HL-60/S4 treated with retinoic acid at 250 ng/mL for 4 days and 3 days (cell line): Measurements from ENCODE around the gene GBF1.
"Not testable (repeated sequence)": the region's sequence is repeated elsewhere in the genome, so short reads cannot be mapped to it uniquely, and the experiment has no call there.

Source experiments
- in situ Hi-C: fragments of 300-500 bp; cut with MboI; formaldehyde crosslinking; loops from 2 replicates; pipeline ENCODE4 v1.7.0; 2022; ENCODE audit warnings: low sequenced_read_pairs

Gene GBF1

GRCh38 chr10:102298899-102299298 lies 53.6 kb downstream of the GBF1 start:
- in situ Hi-C loops = no loop called here

- in situ Hi-C loops = no loop called here
Measured at GRCh38 chr10:102299873-102300272, 54.5 kb downstream of the GBF1 start.

DNA sequence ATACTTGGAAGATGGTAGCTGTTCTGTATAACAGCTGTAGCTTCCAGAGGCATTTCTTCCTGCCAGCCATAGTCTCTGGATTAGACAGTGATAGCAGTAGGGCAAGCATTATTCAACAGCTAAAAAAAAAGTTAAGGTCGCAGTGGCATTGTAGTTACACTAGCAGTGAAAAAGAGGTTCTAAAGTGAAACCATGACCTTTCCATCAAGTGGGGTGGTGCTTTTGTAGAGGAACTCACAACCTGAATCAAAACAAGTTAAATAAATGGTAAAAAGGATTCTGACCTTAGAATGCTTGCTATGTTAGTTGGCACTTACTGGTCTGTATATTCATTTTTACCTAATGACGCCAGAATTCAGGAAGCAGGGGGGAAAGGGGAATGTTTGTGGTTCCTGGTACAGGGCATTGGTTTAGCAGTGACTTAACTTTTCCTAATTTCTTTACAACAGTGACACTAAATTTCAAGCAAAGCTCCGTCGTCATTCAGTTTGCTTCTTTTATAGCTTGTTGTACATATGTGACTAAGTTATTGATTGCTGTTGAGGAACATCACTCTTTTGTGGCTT lies 55.0 kb downstream of the GBF1 start:
- in situ Hi-C loops = no loop called here

DNA sequence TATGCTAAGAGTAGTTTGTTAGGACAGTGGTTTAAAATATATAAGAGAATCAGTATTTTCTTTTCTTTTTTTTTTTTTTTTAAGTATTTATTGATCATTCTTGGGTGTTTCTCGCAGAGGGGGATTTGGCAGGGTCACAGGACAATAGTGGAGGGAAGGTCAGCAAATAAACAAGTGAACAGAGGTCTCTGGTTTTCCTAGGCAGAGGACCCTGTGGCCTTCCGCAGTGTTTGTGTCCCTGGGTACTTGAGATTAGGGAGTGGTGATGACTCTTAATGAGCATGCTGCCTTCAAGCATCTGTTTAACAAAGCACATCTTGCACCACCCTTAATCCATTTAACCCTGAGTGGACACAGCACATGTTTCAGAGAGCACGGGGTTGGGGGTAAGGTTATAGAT lies 55.6 kb downstream of the GBF1 start:
- in situ Hi-C loops = not testable (repeated sequence)

DNA sequence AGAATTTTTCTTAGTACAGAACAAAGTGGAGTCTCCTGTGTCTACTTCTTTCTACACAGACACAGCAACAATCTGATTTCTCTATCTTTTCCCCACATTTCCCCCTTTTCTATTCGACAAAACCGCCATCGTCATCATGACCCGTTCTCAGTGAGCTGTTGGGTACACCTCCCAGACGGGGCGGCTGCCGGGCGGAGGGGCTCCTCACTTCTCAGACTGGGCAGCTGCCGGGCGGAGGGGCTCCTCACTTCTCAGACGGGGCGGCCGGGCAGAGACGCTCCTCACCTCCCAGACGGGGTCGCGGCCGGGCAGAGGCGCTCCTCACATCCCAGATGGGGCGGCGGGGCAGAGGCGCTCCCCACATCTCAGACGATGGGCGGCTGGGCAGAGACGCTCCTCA lies 56.0 kb downstream of the GBF1 start:
- in situ Hi-C loops = not testable (repeated sequence)

DNA sequence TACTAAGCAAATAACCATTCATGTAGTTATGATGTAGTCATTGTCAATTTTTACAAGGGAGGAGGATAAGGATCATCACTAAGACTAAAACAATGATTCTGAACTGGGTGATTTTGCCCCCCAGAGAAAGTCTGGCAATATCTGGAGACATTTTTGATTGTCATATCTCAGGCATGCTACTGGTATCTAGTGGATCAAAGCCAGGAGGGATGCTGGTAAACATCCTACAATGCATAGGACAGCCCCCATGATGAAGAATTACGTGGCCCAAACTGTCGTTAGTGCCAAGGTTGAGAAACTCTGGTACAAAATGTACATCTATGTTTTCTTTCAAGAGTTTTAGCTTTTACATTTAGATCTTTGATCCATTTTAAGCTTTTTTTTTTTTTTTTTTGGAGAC lies 57.3 kb downstream of the GBF1 start:
- in situ Hi-C loops = no loop called here

DNA sequence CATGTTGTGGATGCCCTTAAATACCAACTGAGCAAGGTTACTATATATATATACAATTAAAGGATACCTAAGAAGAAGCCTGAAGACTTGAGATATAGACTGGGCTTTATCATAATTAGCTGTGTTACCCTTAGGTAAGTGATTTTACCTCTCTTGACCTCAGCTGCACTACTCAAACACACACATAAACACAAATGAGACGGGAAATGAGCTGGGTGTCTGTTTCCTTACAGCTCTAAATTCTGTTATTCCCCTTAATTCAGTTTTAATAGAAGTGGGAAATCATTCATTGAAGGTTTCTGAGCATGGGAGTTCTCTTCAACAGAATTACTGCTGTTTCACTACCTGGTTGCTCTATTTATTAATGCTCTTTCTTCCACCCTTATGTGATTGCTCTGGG lies 60.7 kb downstream of the GBF1 start:
- in situ Hi-C loops = no loop called here

GRCh38 chr10:102306710-102307109 lies 61.4 kb downstream of the GBF1 start:
- in situ Hi-C loops = no loop called here

- in situ Hi-C loops = not testable (repeated sequence)
Measured at GRCh38 chr10:102308318-102308717, 63.0 kb downstream of the GBF1 start.

DNA sequence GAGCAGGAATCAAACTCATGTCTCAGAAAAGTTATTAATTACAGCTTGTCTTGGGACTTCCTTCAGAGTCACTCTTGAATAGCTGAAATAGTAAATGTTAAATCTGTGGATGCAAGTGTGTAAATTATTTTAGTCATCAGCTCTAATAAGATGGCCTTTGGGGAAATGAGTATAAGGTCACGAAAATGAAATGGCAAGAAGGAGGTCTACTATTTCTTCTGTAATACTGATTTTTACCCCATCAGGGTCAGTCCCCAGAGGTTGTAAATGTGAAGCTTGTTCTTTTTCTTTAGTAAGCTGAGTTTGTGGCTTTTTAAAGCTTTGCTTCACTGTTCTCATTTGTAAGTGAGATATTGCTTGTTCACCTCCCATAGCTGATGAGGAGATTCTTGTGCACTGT lies 63.9 kb downstream of the GBF1 start:
- in situ Hi-C loops = no loop called here

GRCh38 chr10:102309916-102310315 lies 64.6 kb downstream of the GBF1 start:
- in situ Hi-C loops = no loop called here

GRCh38 chr10:102310361-102311024 lies 65.2 kb downstream of the GBF1 start:
- in situ Hi-C loops = no loop called here

DNA sequence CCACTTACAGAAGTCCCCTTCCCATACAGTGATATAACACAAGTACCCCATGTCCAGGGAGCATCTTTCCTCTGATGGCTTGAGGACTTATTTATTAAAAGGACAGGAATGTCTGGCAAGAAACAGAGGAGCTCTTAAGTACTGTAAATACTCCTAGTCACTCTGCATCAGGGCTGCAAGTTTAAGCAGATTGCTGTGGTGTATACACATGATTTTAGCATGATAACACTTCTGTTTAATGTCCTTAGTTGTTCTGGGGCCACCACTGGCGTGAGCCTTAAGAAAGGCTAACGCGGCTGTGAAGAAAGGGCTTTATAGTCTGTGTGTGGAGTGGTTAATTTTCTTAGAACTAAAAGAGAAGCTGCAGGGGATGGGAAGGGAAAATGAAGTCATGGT lies 65.7 kb downstream of the GBF1 start:
- in situ Hi-C loops = no loop called here

GRCh38 chr10:102312683-102313082 lies 67.4 kb downstream of the GBF1 start:
- in situ Hi-C loops = no loop called here

- in situ Hi-C loops = no loop called here
Measured at GRCh38 chr10:102313221-102313896, 68.0 kb downstream of the GBF1 start.

DNA sequence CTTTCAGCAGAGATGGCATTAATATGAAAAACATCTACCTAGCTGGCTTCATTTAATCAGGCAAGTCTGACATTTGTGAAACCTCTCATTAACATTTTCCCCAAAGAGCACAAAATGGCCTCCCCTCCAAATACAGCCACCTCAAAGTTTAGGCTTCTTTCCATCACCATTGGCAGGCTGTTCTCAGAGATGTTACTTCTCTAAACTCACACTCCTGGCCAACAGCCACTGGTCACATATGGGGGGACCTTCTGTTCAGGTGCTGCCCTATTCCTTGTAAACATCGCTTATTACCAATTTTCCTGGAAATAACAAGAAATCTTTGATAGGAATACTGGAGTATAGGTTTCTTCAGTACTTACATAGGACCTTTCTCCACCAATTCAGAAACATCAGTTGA lies 69.5 kb downstream of the GBF1 start:
- in situ Hi-C loops = no loop called here

- in situ Hi-C loops = no loop called here
Measured at GRCh38 chr10:102316421-102316820, 71.1 kb downstream of the GBF1 start.

- in situ Hi-C loops = no loop called here
Measured at GRCh38 chr10:102322914-102323313, 77.6 kb downstream of the GBF1 start.

GRCh38 chr10:102324061-102324460 lies 78.7 kb downstream of the GBF1 start:
- in situ Hi-C loops = no loop called here

GRCh38 chr10:102326031-102326430 lies 80.7 kb downstream of the GBF1 start:
- in situ Hi-C loops = no loop called here

- in situ Hi-C loops = no loop called here
Measured at GRCh38 chr10:102327002-102327401, 81.7 kb downstream of the GBF1 start.

GRCh38 chr10:102327641-102328040 lies 82.3 kb downstream of the GBF1 start:
- in situ Hi-C loops = no loop called here
